Spinal cord (tissue), 10 donors: ENCODE measurements around the gene SLC4A8. TPM values are rescaled to one million over a fixed set of nuclear protein-coding genes. Genes with fewer than 3 reads are reported as not detected.
"Not testable (repeated sequence)": the region's sequence is repeated elsewhere in the genome, so short reads cannot be mapped to it uniquely, and the experiment has no call there.

Source experiments
- DNase-seq, 6 donors: peaks; one replicate each; pipeline versions ENCODE4 v3.0.0 to v3.0.0-alpha.2; 2013 to 2015; ENCODE audit warnings: low spot score in 6 of 6, low read depth in 4 of 6
- H3K27ac ChIP-seq: one replicate; pipeline ENCODE4 v1.5.1; 2013; ENCODE audit warnings: low read depth, low read length, control low read depth
- H3K27me3 ChIP-seq: one replicate; pipeline ENCODE4 v1.6.1; 2013; ENCODE audit warnings: low read length; ENCODE audit not compliant: control insufficient read depth, insufficient read depth
- H3K36me3 ChIP-seq: one replicate; pipeline ENCODE4 v1.6.1; 2013; ENCODE audit warnings: low read length; ENCODE audit not compliant: control insufficient read depth, insufficient read depth
- H3K4me1 ChIP-seq: one replicate; pipeline ENCODE4 v1.6.1; 2013; ENCODE audit warnings: low read length; ENCODE audit not compliant: control insufficient read depth, insufficient read depth
- H3K4me3 ChIP-seq: one replicate; pipeline ENCODE4 v1.5.1; 2013; ENCODE audit warnings: low read depth, low read length, control low read depth
- H3K9me3 ChIP-seq: one replicate; pipeline ENCODE4 v1.6.1; 2013; ENCODE audit warnings: low read length; ENCODE audit not compliant: control insufficient read depth, insufficient read depth
- WGBS: methylation state at CpG from one replicate; pipeline ENCODE4 v1.1.5; 2013; ENCODE audit warnings: missing lambda C conversion rate; ENCODE audit not compliant: insufficient coverage; 5-methylcytosine and 5-hydroxymethylcytosine counted together
- polyA plus RNA-seq, 2 donors: library from polyadenylated mRNA; unstranded; fragments of 120-200 nt; gene quantifications; one replicate each; pipeline ENCODE4 v1.2.1, GENCODE V29; 2013; ENCODE audit not compliant: insufficient read length in 2 of 2
- total RNA-seq, 2 donors: library from RNA; depleted of rRNA in 1 of 2; stranded (reverse); fragments of 120-200 nt in 1 of 2; fragments of >200 nt in 1 of 2; gene quantifications; one replicate each; pipeline versions ENCODE4 v1.2.3 to v1.2.4, GENCODE V29; 2013 to 2014
- donor health status: healthy.

The SLC4A8 gene
- total and polyA plus RNA-seq, 4 donors, result 10.9 to 30.0 (median 20.9) TPM

DNA sequence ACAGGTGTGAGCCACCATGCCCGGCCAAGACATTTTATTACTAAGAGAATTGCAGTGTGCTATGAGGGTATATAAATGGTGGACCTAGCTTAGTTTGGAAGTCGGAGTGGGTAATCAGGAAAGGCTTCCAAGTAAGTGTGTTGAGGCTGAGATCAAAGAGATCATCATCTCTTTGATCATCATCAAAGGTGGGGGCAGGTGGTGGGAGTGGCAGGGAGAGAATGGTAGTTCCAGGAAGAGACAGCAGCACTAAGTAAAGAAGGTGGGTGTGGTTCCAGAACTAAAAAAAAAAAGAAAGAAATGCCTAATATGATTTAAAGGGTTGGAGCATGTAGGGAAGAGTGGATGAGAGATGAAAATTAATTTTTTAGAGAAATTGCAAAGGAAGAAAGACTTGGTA is 14.7 kb downstream of the SLC4A8 start:
- DNase-seq, result no peak
- Histone ChIP-seq H3K9me3 (no peaks in the 10 kb centered on the region), H3K4me1 (no peaks in the 10 kb centered on the region), H3K27ac (no peak overlapping the region), H3K36me3 (no peaks in the 10 kb centered on the region), H3K4me3 (no peak overlapping the region), H3K27me3 (no peaks in the 10 kb centered on the region)
- 75% methylated on average over 2 of the region's 2 CpGs for WGBS

DNA sequence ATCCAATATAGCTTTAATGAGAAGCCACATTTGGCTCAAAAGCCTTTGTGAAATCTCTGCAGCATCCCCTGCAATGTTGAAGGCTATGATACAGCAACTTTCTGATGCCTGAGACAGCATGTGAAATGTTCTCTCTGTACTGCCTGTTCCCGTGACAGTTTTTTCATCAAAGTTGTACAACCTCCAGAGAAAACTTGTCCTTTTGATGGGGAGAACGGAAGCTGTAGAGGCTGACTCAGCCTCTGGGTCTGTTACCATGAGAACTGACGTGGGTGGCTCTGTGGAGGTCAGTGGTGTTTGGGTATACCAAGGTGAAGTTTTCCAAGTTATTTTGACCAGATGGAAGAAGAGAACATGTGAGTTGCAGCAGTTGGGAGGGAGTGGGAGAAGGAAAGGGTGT is 17.0 kb downstream of the SLC4A8 start:
- DNase-seq, result no peak
- no peaks in the 10 kb centered on the region for H3K4me1 ChIP-seq
- H3K27me3 ChIP-seq, result no peaks in the 10 kb centered on the region
- no peak overlapping the region for H3K27ac ChIP-seq
- H3K36me3 ChIP-seq, result no peaks in the 10 kb centered on the region
- WGBS, result 67% methylated on average over 3 of the region's 3 CpGs
- no peak overlapping the region for H3K4me3 ChIP-seq
- no peaks in the 10 kb centered on the region for H3K9me3 ChIP-seq

DNA sequence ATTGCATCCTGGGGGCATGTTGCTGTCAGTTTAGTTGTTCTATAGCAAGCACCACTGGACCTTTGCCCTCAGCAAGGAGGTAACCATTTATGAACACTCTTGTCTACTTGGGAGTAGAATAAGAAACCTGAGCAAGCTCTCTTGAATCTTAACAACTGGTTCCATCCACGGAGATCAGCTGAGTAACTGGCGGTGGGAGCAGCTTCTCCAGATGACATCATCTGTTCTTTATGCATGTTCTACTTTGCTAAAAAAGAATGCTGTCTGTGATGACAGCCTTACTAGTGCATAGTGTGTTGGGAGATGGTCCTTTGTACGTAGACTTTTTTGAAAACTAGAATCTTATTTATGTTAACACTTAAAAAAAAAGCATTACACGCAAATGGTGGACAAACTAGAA is 17.7 kb downstream of the SLC4A8 start:
- Histone ChIP-seq H3K4me3 (no peak overlapping the region), H3K9me3 (no peaks in the 10 kb centered on the region), H3K27me3 (no peaks in the 10 kb centered on the region), H3K36me3 (no peaks in the 10 kb centered on the region), H3K27ac (no peak overlapping the region), H3K4me1 (no peaks in the 10 kb centered on the region)
- DNase-seq, result no peak
- 95% methylated on average over 3 of the region's 4 CpGs for WGBS

DNA sequence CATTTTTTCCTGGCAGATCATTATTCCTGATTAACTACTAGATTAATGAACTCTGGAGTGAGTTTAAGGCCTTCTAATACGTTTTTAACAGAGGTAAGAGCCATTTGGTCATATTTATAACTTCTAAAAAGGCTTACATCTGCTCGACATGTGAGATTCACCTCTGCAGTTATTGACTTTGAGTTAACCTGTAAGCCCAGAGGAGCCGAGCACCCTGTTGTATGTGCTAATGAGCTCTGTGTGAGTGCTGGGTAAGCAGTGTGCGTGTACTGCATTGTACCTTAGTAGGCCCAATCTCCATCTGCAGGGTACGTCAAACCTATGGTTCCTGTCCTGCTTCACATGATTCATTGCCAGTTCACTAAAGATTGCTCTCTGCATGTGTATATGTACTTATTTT is 18.9 kb downstream of the SLC4A8 start:
- no peaks in the 10 kb centered on the region for H3K27me3 ChIP-seq
- H3K27ac ChIP-seq, result no peak overlapping the region
- no peak for DNase-seq
- H3K9me3 ChIP-seq, result no peaks in the 10 kb centered on the region
- no peak overlapping the region for H3K4me3 ChIP-seq
- no peaks in the 10 kb centered on the region for H3K36me3 ChIP-seq
- H3K4me1 ChIP-seq, result no peaks in the 10 kb centered on the region
- WGBS, result 100% methylated on average over 1 of the region's 5 CpGs

DNA sequence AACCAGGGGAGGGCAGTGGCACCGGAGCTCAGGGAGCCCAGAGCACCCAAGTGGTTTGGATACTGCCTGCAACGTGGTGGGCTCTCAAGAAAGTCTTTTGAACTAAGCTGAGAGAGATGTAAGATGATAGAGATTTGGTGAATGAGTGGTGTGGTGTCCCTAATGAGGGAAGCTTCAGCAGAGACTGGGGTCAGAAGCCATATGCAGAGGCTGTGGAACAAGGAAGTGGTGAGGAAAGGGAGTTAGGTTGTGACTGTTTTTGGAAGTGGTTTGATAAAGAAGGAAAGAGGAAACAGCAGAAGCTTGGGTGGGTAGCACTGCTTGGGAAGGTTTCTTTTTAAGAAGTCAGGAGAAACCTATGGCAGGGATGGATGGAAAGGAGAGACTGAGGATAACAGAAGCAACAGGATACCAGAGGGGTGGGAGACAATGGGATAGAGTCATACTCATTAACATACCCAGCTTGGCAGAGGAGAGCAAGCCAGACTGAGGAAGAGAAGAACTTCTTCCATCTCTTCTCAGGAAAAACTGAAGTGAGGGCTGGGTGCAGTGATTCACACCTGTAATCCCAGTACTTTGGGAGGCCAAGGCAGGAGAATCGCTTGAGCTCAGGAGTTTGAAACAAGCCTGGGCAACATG is 24.1 kb downstream of the SLC4A8 start:
- Histone ChIP-seq H3K4me3 (no peak overlapping the region), H3K27me3 (no peaks in the 10 kb centered on the region), H3K9me3 (no peaks in the 10 kb centered on the region), H3K36me3 (peaks cover 10% of the 10 kb centered on the region), H3K4me1 (no peaks in the 10 kb centered on the region), H3K27ac (no peak overlapping the region)
- WGBS, result 77% methylated on average over 3 of the region's 3 CpGs
- DNase-seq, result no peak

DNA sequence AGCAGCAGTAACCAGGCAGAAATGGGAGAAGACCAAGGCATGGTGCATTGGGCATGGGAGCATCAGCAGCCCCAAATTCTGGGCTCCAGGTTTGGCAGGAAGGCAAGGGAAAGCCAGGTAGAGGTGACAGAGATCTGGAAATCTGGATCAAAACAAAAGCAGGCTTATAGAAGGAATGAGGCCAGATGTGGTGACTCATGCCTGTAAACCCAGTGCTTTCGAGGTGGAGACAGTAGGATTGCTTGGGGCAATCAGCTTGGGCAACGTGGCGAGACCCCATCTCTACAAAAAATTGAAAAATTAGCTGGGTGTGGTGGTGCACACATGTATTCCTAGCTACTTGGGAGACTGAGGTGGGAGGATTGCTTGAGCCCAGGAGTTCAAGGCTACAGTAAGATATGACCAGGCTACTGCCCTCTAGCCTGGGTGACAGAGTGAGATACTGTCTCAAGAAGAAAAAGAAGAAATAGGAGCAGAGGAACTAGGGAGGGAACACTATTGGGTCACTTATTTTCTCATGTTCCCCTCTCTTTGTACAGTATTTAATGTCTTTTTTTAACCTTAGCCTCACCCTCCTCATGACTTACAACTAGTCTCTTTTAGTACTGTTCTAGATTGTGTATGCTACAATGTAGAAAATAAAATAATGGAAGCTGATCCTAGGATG is 25.1 kb downstream of the SLC4A8 start:
- no peak overlapping the region for H3K4me3 ChIP-seq
- H3K27me3 ChIP-seq, result no peaks in the 10 kb centered on the region
- WGBS, result 100% methylated on average over 1 of the region's 3 CpGs
- no peak overlapping the region for H3K27ac ChIP-seq
- no peaks in the 10 kb centered on the region for H3K9me3 ChIP-seq
- H3K36me3 ChIP-seq, result peaks cover 13% of the 10 kb centered on the region
- DNase-seq, result no peak
- no peaks in the 10 kb centered on the region for H3K4me1 ChIP-seq

DNA sequence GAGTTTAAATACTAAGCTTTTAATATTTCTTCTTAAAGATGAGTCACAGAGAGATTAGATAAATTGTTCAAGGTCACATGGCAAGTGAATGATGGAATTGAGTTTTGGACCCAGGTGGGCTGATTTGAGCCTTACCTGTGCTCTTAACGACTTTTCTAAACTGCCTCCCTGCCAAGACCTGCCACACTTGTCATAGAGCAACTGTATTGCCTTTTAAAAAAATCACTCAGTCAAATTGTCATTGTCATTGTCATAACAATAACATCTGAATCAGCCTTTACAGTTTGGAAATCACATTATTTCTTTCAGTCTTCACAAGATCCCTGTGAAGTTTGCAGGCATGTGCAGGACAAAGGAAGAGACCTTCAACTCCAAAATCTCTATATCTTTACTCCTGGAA is 25.7 kb downstream of the SLC4A8 start:
- H3K4me3 ChIP-seq, result no peak overlapping the region
- H3K4me1 ChIP-seq, result no peaks in the 10 kb centered on the region
- peaks cover 13% of the 10 kb centered on the region for H3K36me3 ChIP-seq
- no peaks in the 10 kb centered on the region for H3K27me3 ChIP-seq
- no peak for DNase-seq
- no CpG with 5 or more reads among the region's 1 CpG for WGBS
- no peaks in the 10 kb centered on the region for H3K9me3 ChIP-seq
- H3K27ac ChIP-seq, result no peak overlapping the region

DNA sequence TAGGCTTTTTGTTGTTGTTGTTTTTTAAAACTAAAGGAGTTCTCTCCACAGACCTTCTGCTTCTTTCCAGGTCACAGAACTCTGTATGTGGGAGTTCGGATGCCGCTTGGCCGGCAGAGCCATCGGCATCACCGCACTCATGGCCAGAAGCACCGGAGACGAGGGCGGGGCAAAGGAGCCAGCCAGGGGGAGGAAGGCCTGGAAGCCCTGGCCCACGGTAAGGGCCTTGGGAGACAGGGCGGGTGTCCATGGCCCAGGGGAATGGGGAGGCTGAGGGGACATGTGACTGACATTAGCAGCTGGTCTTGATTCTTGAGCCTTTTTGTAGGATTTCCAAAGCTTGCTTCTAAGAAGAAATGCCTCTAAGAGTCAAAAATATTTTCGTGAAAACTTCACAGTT is 26.2 kb downstream of the SLC4A8 start:
- Histone ChIP-seq H3K36me3 (peaks cover 13% of the 10 kb centered on the region), H3K27me3 (no peaks in the 10 kb centered on the region), H3K9me3 (no peaks in the 10 kb centered on the region), H3K4me1 (no peaks in the 10 kb centered on the region), H3K27ac (no peak overlapping the region), H3K4me3 (no peak overlapping the region)
- 96% methylated on average over 9 of the region's 11 CpGs for WGBS
- DNase-seq, result no peak

DNA sequence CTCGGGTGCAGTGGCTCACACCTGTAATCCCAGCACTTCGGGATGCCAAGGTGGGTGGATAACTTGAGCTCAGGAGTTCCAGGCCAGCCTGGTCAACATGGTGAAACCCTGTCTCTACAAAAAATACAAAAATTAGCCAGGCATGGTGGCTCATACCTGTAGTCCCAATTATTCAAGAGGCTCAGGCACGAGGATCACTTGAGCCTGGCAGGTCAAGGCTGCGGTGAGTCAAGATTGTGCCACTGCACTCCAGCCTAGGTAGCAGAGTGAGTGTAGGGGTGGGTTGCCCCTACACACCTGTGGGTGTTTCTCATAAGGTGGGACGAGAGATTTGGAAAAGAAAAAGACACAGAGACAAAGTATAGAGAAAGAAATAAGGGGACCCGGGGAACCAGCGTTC is 29.4 kb downstream of the SLC4A8 start:
- not testable (repeated sequence) for H3K27me3 ChIP-seq, H3K27ac ChIP-seq, H3K4me1 ChIP-seq, H3K9me3 ChIP-seq, DNase-seq, H3K4me3 ChIP-seq
- peaks cover 18% of the 10 kb centered on the region for H3K36me3 ChIP-seq
- WGBS, result 98% methylated on average over 4 of the region's 7 CpGs

DNA sequence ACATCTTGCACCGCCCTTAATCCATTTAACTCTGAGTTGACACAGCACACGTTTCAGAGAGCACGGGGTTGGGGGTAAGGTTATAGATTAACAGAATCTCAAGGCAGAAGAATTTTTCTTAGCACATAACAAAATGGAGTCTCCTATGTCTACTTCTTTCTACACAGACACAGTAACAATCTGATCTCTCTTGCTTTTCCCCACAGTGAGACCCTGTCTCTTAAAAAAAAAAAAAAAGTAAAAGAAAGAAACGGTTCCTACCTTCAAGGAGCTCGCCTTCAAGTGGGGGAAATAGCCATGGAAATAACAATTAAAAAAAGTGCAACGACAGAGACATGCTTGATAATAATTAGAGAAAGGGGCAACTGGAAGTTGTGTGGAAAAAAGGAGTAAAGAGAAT is 30.4 kb downstream of the SLC4A8 start:
- H3K27me3 ChIP-seq, H3K4me1 ChIP-seq, DNase-seq, H3K9me3 ChIP-seq, H3K27ac ChIP-seq, H3K4me3 ChIP-seq: not testable (repeated sequence)
- WGBS, result 80% methylated on average over 3 of the region's 6 CpGs
- H3K36me3 ChIP-seq, result peaks cover 20% of the 10 kb centered on the region
